Endothelial cell of umbilical vein (primary cell): Measurements from ENCODE around the gene LTBP1. TPM values are rescaled to one million over a fixed set of nuclear protein-coding genes. Genes with fewer than 3 reads are reported as not detected.

Source experiments
- BruUV-seq: library from RNA; stranded (reverse); fragments of 400-500 nt; replicated peaks from 2 replicates; lab custom pipeline; 2021; lab: Mats Ljungman, UMichigan
- CTCF ChIA-PET: fragments of 300-600, 350-600 bp; sonication (Branson Sonifier 250); formaldehyde crosslinking; loops from one replicate; lab custom pipeline; 2021; ENCODE audit warnings: antibody characterized with exemption, inconsistent platforms; lab: Charles Lee
- POLR2A ChIA-PET: fragments of 300-600, 350-600 bp; sonication (Branson Sonifier 250); formaldehyde crosslinking; loops from one replicate; lab custom pipeline; 2021; ENCODE audit warnings: antibody characterized with exemption, inconsistent platforms; lab: Charles Lee
- DNase-seq: peaks from one replicate; pipeline ENCODE4 v3.0.0-alpha.2; 2011; ENCODE audit warnings: low read depth, low spot score
- FAIRE-seq: peaks from 2 replicates; lab custom pipeline; 2011; peaks lifted over from hg19 to GRCh38; lab: Jason Lieb, UNC
- H2AFZ ChIP-seq: 2 replicates; pipeline ENCODE4 v1.6.0; 2012; ENCODE audit warnings: low read depth, low read length, control low read depth, inconsistent platforms
- H3K27ac ChIP-seq: 2 replicates; pipeline ENCODE4 v1.5.1; 2011; ENCODE audit warnings: low read depth, mild to moderate bottlenecking, control low read depth, low read length, moderate library complexity; ENCODE audit not compliant: insufficient read depth
- H3K27me3 ChIP-seq, 2 experiments: 2 replicates each; pipeline versions ENCODE4 v1.6.0 to v1.6.1; 2011; ENCODE audit warnings: low read length in 2 of 2, mixed read lengths in 1 of 2; ENCODE audit not compliant: control insufficient read depth in 2 of 2, insufficient read depth in 2 of 2
- H3K36me3 ChIP-seq, 2 experiments: 2 replicates in 1 of 2; 3 replicates in 1 of 2; pipeline ENCODE4 v1.5.1; 2011; ENCODE audit warnings: low read length in 2 of 2, mild to moderate bottlenecking in 1 of 2, moderate library complexity in 1 of 2; ENCODE audit not compliant: control insufficient read depth in 2 of 2, insufficient read depth in 2 of 2; ENCODE audit errors: extremely low read depth in 1 of 2
- H3K4me1 ChIP-seq: 3 replicates; pipeline ENCODE4 v1.5.1; 2011; ENCODE audit warnings: mild to moderate bottlenecking, low read length; ENCODE audit not compliant: control insufficient read depth, insufficient read depth; ENCODE audit errors: extremely low read depth
- H3K4me2 ChIP-seq: 2 replicates; pipeline ENCODE4 v1.6.1; 2011; ENCODE audit warnings: low read length, control low read depth, mixed read lengths; ENCODE audit not compliant: insufficient read depth
- H3K4me3 ChIP-seq, 3 experiments: fragments of 200-600 bp in 1 of 3; sonication (generic), shearing (Covaris generic) in 1 of 3; replicated peaks in 1 of 3; 2 replicates each; pipeline ENCODE4 v1.5.1; 2011 to 2016; ENCODE audit warnings: control low read depth in 3 of 3, low read length in 3 of 3, mild to moderate bottlenecking in 2 of 3, inconsistent platforms in 1 of 3, low read depth in 1 of 3, moderate library complexity in 1 of 3; ENCODE audit not compliant: insufficient read depth in 1 of 3
- H3K79me2 ChIP-seq: 2 replicates; pipeline ENCODE4 v1.6.0; 2012; ENCODE audit warnings: low read length, inconsistent platforms; ENCODE audit not compliant: control insufficient read depth, insufficient read depth
- H3K9ac ChIP-seq: replicated peaks from 2 replicates; pipeline ENCODE3; 2011; ENCODE audit warnings: low read length, control low read depth; ENCODE audit not compliant: insufficient read depth; ENCODE audit errors: extremely low read depth
- H3K9me1 ChIP-seq: replicated peaks from 3 replicates; pipeline ENCODE4 v1.6.0; 2011; ENCODE audit warnings: mild to moderate bottlenecking, low read length; ENCODE audit not compliant: control insufficient read depth, insufficient read depth; ENCODE audit errors: extremely low read depth
- H3K9me3 ChIP-seq: replicated peaks from 2 replicates; pipeline ENCODE4 v1.5.1; 2012; ENCODE audit warnings: low read length, inconsistent platforms; ENCODE audit not compliant: control insufficient read depth, insufficient read depth
- H4K20me1 ChIP-seq: replicated peaks from 2 replicates; pipeline ENCODE3; 2011; ENCODE audit warnings: mild to moderate bottlenecking, low read length; ENCODE audit not compliant: control insufficient read depth, insufficient read depth; ENCODE audit errors: extremely low read depth
- EZH2 ChIP-seq: IDR thresholded peaks from 2 replicates; pipeline ENCODE4 v1.6.1; 2012; ENCODE audit warnings: borderline replicate concordance, low read depth, mild to moderate bottlenecking, moderate library complexity, low read length, inconsistent platforms; ENCODE audit not compliant: severe bottlenecking
- FOS ChIP-seq: IDR thresholded peaks from 2 replicates; pipeline ENCODE4 v1.6.1; 2011; ENCODE audit warnings: mild to moderate bottlenecking, low read length, moderate library complexity, borderline replicate concordance; ENCODE audit not compliant: insufficient read depth
- GATA2 ChIP-seq: IDR thresholded peaks from 2 replicates; pipeline ENCODE4 v1.7.0; 2011; ENCODE audit warnings: low read depth, mild to moderate bottlenecking, moderate library complexity, mixed read lengths, low read length; ENCODE audit not compliant: insufficient read length, insufficient read depth
- JUN ChIP-seq: IDR thresholded peaks from 2 replicates; pipeline ENCODE4 v1.6.1; 2011; ENCODE audit warnings: borderline replicate concordance, low read depth; ENCODE audit not compliant: insufficient read length, insufficient read depth
- MAX ChIP-seq: IDR thresholded peaks from 2 replicates; pipeline ENCODE4 v1.6.1; 2011; ENCODE audit not compliant: insufficient read depth, insufficient read length
- MYC ChIP-seq: IDR thresholded peaks from one replicate; pipeline ENCODE4 v1.6.1; 2011; ENCODE audit warnings: mild to moderate bottlenecking, low read depth, low read length
- POLR2A ChIP-seq: IDR thresholded peaks from 2 replicates; pipeline ENCODE4 v1.6.1; 2012; ENCODE audit warnings: low read depth, mild to moderate bottlenecking, control low read depth, low read length
- POLR2AphosphoS5 ChIP-seq: IDR thresholded peaks from 2 replicates; pipeline ENCODE4 v1.6.1; 2012; ENCODE audit warnings: low read depth, mild to moderate bottlenecking, control low read depth, low read length, moderate library complexity; ENCODE audit not compliant: insufficient read depth
- dilution Hi-C: fragments of 300-500 bp; cut with MboI; formaldehyde crosslinking; loops from one replicate; pipeline ENCODE4 v1.15.0; 2019; ENCODE audit warnings: low sequenced_read_pairs; ENCODE audit not compliant: extremely low pct_ligation_motif_present
- intact Hi-C: fragments of 100-400 bp; cut with micrococcal nuclease; formaldehyde crosslinking; loops from one replicate; pipeline ENCODE4 v1.10.0; 2022
- polyA plus RNA-seq, 4 experiments: library from polyadenylated mRNA; depleted of rRNA in 3 of 4; stranded (reverse) in 3 of 4; unstranded in 1 of 4; fragments of >200 nt; gene quantifications; 2 replicates each; pipeline versions ENCODE4 v1.2.1 to v1.2.3, GENCODE V29; 2011 to 2012; ENCODE audit warnings: missing spikeins in 1 of 4
- total RNA-seq: library from RNA; stranded (reverse); gene quantifications from 2 replicates; pipeline ENCODE4 v1.2.3, GENCODE V29; 2021
- TF ChIP-seq, protein P1 (sequence below), 2 donors: IDR thresholded peaks; 1 replicate in 1 of 2; 2 replicates in 1 of 2; pipeline ENCODE4 v1.5.1; 2011; ENCODE audit warnings: low read length in 2 of 2, mild to moderate bottlenecking in 2 of 2, moderate library complexity in 2 of 2, control low read depth in 1 of 2, inconsistent platforms in 1 of 2, low read depth in 1 of 2; ENCODE audit not compliant: insufficient read depth in 1 of 2; ENCODE audit errors: extremely low read depth in 1 of 2

The LTBP1 gene
- total and polyA plus RNA-seq, 2 donors (not counting 3 experiments of a cell fraction or from before 2014, with no cell fraction given), result 57.4 to 68.2 TPM

GRCh38 chr2:33123216-33123615, 176.5 kb downstream of the LTBP1 start:
- POLR2A ChIA-PET, result no interaction called here
- Histone ChIP-seq H4K20me1 (no peaks in the 10 kb centered on the region), H3K4me3 (no peak overlapping the region), H3K79me2 (no peaks in the 10 kb centered on the region), H3K9me3 (no peaks in the 10 kb centered on the region), H2AFZ (no peak overlapping the region), H3K4me2 (no peak overlapping the region), H3K27me3 (no peaks in the 10 kb centered on the region), H3K4me1 (no peaks in the 10 kb centered on the region), H3K27ac (no peak overlapping the region), H3K36me3 (no peaks in the 10 kb centered on the region), H3K9ac (no peak overlapping the region), H3K9me1 (no peaks in the 10 kb centered on the region)
- FAIRE-seq (no peak), DNase-seq (no peak)
- no TSS peak for BruUV-seq
- intact Hi-C loops, result no loop called here
- TF ChIP-seq FOS (no peak), POLR2A (no peak), EZH2 (no peak), JUN (no peak)
- CTCF ChIA-PET, result no interaction called here
- dilution Hi-C loops, result no loop called here

DNA sequence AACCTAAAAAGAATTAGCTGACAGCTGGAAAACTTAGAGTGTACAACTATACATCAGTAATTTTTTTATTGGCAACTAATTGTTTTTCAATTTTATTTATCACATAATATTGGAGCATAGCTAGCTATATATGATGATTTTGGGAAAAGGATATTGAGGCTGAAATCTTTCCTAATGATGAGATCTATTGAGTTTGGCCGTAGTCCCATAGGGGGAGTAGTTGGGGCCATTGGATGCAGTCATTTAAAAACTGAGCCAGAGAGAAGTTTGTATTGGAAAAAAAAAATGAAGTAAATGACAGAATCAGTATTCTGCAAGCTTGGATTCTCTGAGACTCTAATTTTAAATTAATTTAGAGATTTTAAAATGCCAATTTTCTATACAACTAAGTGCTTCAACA, 179.8 kb downstream of the LTBP1 start:
- Histone ChIP-seq H3K4me1 (no peaks in the 10 kb centered on the region), H3K27me3 (no peaks in the 10 kb centered on the region), H3K4me2 (no peak overlapping the region), H3K9ac (no peak overlapping the region), H3K9me3 (no peaks in the 10 kb centered on the region), H4K20me1 (no peaks in the 10 kb centered on the region), H3K9me1 (no peaks in the 10 kb centered on the region), H3K4me3 (no peak overlapping the region), H3K79me2 (no peaks in the 10 kb centered on the region), H2AFZ (no peak overlapping the region), H3K27ac (no peak overlapping the region), H3K36me3 (no peaks in the 10 kb centered on the region)
- DNase-seq, result no peak
- CTCF ChIA-PET, result no interaction called here
- POLR2A ChIA-PET, result no interaction called here
- no peak for TF ChIP-seq FOS
- TF ChIP-seq, protein P1, sequence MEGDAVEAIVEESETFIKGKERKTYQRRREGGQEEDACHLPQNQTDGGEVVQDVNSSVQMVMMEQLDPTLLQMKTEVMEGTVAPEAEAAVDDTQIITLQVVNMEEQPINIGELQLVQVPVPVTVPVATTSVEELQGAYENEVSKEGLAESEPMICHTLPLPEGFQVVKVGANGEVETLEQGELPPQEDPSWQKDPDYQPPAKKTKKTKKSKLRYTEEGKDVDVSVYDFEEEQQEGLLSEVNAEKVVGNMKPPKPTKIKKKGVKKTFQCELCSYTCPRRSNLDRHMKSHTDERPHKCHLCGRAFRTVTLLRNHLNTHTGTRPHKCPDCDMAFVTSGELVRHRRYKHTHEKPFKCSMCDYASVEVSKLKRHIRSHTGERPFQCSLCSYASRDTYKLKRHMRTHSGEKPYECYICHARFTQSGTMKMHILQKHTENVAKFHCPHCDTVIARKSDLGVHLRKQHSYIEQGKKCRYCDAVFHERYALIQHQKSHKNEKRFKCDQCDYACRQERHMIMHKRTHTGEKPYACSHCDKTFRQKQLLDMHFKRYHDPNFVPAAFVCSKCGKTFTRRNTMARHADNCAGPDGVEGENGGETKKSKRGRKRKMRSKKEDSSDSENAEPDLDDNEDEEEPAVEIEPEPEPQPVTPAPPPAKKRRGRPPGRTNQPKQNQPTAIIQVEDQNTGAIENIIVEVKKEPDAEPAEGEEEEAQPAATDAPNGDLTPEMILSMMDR (IDR thresholded peaks at IDR 0.05; ENCODE audit: extremely low read depth in 1 of 2, insufficient read depth in 1 of 2, low read depth in 1 of 2, low read length in 2 of 2), result no peak
- no peak for TF ChIP-seq POLR2AphosphoS5
- TF ChIP-seq GATA2, result no peak
- no peak for TF ChIP-seq MYC
- no peak for TF ChIP-seq MAX
- TF ChIP-seq POLR2A, result no peak
- no peak for TF ChIP-seq EZH2
- no peak for TF ChIP-seq JUN
- no peak for FAIRE-seq
- intact Hi-C loops, result no loop called here
- dilution Hi-C loops, result no loop called here
- no TSS peak for BruUV-seq
